HG03354 (cell line): ENCODE data around the gene KCNQ5.
A peak's percentile ranks its signal among the peaks of the same experiment; 100 is the strongest.

Experiments used
- ATAC-seq: cut with Tn5 transposase; IDR thresholded peaks from one replicate; pipeline ENCODE4 v1.9.1; 2021; ENCODE audit warnings: mild to moderate bottlenecking; ENCODE audit not compliant: unreplicated experiment, poor library complexity, severe bottlenecking

KCNQ5 gene

DNA sequence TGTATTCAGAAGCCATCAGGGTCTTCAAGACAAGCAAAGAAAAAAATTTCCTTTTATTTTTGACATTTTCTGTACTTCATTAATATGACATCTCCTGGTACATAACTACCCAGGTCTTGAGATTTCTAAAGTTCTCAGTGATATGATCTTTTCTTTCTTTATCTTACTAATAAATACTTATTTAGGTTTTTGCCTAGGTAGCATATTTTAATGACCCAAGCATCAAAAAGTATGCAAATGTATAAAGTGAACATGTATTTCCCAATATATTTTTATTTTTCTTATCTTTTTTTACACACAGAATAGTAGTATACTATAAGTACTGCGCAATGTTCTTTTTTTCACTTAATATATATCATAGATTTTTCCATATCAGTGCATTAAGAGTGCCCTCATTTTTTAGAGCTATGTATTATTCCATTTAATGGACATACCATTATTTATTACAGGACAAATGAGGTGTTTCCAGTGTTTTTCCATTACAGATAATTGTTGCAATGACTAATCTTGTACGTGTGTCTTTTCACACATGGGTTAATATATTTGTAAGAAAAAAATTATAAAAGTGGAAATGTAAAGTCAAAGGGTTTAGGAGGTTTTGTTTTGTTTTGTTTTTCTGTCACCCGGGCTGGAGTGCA, 107.0 kb downstream of the KCNQ5 start:
- no peak for ATAC-seq

DNA sequence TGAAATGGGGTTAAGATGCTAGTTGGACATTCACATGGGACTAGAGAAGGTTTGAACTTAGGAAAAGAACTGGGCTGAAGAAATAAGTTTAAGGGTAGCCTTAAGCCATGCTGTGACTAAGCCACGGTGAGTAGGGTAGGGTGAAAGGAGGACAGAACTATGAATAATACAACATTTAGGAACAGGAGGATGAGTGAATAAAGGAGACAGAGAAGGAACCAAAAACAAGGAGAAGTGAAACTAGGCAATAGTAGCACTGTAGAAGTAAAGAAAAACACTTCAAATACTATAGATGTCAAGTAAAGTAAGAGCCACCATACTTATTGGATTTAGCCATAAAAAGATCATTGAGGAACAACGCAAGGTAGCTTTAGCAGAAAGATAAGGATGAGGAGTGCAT, 111.2 kb downstream of the KCNQ5 start:
- ATAC-seq = no peak

DNA sequence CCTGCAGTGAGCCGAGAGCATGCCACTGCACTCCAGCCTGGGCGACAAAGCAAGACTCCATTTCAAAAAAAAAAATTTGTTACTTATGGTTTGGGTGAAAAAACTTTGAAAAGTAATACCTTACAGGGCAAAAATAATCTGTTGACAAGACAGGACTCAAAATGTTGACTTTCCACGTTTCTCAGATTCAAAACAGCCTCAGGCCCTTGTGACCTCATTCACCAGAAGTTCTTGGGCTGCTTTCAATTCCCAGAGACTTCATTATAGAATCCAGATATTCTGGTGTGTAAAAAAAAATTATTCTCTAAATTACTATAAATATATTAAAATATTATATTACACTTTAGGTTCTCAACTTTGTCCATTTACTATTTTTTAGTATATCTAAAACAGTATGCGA, 116.2 kb downstream of the KCNQ5 start:
- ATAC-seq = no peak

DNA sequence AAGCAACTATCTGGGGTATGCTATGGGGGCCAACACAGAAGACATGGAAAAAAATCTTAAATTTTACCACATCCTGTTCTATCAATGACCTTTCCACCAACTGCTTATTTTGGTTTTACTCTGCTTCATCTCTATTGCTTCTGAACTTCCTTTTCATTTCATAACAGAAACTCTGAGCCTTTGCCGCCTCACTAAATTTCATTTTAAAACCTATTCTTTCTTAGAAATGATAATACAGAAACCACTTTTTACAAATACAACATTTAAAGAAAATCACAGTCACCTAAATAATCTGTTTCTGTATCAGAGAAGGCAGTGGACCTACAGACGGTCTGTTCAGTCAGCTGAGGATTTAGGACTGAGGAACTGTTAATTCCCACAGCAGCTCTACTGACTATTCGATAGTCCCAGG, 117.5 kb downstream of the KCNQ5 start:
- ATAC-seq = peak; percentile 59

DNA sequence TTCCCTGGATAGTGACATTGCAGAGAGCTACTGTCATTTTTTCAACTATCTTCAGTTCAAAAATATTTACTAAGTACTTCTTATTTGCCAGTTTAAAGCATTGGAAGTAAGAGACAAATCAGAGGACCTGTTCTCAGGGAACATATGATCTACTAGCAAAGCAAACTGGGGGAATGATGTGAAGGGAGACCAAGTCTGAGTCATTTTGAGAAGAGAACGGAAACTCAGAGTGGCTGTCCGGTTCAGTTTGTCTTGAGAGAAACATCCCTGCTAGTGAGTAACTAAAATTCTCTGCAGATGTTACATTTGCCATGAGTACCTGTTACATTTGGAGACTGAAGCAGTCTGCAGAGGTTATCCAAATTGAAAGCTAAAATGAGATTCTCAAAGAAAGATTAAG, 118.3 kb downstream of the KCNQ5 start:
- peak; percentile 91 for ATAC-seq

DNA sequence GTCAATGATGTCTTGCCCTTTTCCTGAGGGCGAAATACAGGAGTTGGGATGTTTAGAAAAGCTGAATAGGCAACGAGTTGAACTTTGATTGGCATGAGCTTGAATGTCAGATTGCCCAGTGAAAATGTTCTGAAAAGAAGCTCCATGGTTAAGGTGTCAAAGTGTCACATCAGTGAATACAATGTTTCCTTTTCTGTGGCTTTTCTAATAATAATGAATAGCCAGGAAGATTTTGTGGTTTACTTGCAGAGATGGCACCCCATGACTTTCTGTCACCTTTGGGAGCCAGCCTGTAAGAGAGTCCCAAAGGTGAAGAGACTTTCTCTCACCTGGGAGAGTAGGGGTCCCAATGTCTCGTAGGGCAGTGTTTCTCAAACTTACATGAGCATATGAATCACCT, 119.2 kb downstream of the KCNQ5 start:
- no peak for ATAC-seq

DNA sequence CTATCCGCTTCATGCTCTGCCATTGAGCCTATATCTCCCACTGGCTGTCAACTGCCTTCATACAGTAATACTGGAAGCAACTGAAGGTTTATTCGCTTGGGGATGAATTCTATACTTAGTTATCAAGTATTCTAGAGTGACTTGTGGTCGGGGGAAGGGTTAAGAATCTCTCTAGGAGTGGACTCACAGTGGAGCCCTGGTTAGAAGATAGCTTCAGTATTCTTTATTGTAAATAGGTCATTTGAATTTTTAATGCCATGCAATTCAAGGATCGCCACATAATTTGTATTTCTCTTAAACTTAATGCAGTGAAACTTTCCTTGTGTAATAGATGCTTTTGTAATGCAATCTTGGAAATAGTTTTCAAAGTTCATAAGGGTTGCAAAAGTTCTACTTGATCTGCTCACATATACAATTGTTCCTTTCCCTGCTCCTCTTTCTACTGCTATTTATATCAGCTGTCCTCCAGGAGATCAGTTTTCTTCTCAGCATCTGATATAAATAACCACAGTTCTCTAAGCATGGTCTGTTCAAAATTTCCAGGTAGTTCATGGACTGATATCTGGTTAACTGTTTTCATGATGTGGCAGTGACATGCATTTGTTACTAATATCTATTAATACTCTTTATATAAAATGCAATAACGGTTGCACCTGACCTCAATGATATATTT, 120.3 kb downstream of the KCNQ5 start:
- ATAC-seq = no peak

DNA sequence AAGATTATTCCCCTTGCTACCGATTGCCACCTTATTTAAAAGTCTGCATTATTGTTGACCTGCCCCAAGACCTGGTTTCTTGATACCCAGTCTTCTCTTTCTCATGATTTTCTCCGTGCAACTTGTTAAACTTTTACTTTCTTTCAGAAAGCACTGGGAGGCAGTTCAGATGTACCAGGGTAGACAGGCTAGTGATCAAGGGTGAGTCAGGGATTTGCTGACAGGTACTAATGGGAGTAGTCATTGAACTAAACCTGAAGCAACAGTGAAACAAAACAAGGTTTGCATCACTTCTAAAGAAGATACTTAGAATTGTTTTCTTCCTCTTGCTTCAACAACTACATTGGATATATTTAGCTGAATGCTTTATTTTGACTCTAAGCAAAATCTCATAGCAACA, 124.4 kb downstream of the KCNQ5 start:
- no peak for ATAC-seq

DNA sequence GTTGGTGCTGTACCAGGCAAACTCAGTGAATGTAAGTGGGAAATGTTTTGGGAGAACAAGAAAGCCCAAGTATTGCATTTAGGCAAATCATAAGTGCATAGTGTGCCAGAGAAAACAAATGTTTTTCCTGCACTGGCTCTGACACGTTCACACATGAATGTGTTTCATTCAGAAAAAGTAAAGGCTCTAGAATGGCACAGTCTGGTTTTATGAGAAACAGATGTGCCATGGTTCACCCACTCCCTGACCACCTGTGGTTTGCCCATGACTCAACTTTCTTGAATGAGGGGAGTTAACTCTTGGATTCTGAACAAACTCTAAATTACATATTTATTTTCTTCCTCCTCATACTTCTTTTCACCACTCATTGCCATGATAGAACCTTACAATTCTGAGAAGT, 126.9 kb downstream of the KCNQ5 start:
- ATAC-seq = no peak

DNA sequence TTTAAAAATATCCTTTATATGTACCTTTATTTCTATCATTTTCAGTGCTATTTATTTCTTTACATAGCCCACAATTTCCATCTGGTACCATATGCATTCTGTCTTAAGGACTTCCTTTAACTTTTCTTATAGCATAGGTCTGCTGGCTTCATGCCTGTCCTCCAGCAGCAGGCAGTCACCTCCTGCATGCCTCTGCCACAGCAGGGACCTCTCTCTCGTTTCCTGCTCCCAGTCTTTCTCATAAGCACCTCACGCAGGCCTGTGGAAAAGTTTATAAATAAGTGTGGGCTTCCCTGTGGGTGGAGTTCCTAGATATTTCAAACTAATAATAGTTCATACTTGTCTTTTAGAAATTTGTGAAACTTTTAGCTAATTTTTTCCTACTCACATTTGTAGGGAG, 133.9 kb downstream of the KCNQ5 start:
- ATAC-seq = no peak

DNA sequence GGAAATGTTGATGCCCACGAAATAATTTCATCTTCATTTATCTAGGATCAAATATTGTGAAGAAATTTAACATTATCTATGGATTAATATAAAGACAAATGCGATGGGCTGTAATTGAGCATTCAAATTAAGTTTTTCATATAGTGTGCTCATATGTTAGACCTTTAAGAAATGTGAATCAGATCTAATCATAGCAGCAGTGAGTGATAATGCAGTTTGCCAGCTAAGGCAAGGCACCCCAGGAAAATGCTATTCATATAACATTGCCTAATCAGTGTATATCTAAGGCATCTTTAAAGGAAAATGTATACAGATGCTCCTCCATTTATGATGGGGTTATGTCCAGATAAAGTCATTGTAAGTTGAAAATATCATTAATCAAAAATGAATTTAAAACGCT, 135.2 kb downstream of the KCNQ5 start:
- ATAC-seq = no peak

DNA sequence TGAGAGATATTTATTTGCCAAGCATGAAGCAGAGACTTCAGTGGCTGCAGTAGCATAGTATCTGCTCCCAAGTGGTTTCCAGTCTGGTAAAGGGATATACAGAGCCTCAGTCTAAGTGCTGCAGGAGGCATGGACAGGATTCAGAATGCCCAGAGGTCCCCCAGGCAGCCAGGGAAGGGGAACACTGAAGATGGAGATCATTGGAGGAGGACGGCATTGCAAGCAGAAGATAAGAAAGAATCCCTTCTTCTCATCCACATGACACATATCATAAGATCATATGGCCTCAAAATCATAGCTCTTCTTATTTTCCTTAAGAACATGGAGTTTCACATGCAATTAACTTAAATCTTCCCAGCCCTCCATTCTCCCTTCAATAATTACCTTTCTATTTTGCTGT, 136.1 kb downstream of the KCNQ5 start:
- no peak for ATAC-seq

DNA sequence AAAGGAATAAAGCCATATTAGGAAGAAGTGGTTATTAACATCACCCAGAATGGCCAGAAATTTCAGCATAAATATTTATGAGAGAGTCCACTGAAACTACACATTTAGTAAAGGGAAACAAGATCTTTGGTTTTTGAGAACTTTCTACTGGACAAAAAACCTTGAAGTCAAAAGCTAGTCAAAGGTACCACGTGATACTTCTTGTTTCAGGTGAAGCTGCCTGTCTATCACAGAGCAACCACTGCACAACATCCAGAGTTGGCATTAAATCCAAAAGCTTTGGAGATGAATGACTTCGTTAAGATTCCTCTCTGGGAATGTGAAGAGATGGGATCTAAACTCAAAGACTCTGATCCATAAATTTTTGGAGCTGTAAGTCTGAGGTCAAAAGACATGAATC, 137.0 kb downstream of the KCNQ5 start:
- no peak for ATAC-seq

DNA sequence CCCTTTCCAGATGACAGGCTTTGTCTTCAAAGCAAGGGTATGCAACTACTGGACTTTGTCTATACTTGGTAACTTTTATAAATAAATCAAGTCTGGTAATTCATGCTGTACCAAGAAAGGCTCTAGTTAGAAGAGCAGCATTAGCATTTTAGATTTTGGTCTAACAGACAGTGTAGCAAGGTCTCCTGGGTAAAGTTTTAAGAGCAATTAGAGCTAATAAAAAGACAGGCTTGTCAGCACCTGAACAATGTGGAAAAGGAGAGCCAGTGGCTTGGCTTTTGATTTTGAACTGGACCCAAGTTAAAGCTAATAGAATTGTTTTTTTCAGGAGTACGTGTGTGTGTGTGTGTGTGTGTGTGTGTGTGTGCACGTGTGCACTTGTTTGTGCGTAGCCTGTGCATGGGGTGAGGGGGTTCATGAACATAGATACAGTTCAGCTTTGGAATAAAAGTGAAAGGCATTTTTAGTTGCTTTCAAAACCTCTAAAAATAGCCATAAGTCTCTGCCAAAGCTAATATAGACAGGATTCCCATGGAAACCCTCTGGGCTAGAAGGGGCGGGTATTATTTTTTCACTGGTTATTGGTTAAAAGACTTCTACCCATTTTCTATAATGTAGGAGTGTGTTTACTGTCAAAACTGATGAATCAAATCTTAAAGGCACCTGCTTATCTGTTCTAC, 138.4 kb downstream of the KCNQ5 start:
- no peak for ATAC-seq

DNA sequence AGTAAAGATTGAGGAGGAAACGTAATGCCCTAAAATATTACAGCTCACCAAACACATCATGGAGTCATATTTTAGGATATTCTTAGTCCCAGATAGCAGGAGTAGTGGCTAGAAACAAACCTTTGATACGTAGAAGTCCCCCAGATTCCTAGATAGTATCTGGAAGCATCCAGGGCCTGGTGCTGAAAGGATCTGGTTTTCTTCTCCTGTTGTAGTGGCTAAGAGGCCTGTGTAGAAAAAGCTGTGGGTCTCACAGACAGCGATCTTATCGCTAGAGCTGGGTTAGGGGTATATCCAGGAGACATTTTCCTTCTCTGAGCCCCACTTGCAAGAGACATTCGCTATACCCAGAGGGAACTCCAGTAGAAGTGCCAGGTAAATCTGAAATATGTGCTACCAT, 139.9 kb downstream of the KCNQ5 start:
- ATAC-seq = no peak

DNA sequence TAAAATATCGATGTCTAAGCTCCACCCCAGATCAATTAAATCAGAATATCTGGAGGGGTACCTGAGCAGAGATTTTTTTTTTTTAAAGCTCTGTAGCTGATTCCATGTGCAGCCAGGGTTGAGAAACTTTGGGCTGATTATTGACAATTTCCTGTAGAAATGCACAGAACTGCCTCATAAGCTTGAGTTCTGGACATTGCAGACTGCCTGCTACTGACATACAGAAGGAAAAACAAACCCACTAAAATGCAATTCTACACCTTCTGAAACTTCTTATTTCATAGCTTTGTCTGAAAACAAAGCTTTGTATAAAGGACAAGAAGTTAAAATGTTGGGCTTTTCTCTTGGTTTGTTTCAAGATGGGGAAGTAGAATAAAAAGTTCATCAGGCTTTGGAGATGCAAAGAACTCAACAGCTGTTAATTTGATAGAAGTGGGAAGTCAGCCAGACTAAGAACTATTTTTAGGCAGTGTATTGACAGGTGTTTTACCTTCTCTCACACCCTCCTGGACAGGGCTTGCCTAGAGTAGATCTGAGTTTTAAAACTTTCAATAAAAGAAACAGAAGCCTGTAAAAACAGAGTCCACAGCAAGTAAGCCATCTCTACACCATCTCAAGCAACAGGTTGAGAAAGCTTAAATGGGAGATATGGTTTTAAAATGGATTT, 147.7 kb downstream of the KCNQ5 start:
- peak; percentile 62 for ATAC-seq

DNA sequence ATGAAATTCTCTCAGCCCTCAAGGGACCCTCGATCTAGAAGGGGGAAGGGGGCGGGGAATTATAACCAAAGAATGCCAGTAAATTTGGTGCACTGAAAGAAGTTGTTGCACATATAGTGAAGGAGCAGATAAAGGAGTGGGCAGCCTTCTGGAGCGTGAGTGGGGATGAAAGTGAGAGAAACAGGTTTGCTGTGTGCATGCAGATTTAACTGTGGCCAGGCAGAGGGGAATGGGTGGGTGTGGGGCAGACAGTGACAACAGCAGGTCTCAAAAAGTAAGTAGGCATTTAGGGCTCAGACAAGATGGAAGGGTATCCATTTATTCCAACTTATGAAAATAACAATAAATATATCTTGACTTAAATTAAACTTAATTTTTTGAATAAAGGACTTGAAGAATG, 149.1 kb downstream of the KCNQ5 start:
- ATAC-seq = no peak

DNA sequence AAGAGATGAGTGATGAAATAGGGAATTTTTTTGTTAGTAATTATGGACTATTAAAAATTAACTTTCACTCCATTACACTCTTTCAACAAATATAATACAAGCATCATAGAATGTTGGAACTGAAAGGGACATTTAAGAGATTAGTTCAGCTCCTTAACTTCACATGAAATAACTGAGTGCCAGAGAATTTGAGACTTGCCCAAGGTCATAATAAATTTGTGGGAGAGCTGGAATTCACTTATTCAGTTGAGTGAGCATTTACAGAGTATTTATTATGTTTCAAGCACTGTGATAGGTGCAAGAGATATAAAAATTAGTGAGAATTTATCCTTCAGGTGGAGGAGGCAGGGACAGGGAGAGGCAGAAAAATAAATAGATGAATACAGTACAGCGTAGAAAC, 154.6 kb downstream of the KCNQ5 start:
- no peak for ATAC-seq

DNA sequence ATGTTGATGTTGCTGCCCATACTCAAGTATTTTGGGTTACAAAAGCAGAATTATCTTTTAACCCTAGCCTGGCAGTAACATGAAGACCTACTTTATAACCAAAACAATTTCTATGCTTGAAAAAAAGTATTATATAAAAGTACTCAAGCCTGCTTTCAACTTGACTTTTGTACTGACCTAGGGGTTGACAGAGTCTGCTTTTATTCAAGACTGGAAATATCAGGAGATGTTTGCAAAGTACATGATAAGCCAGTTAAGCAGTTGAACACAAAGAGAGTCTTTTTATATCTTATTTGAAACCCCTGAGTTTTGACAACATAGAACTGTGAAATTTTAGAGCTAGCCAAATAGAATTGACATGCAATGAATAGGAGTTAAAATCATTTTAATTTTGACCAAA, 159.8 kb downstream of the KCNQ5 start:
- ATAC-seq = no peak

DNA sequence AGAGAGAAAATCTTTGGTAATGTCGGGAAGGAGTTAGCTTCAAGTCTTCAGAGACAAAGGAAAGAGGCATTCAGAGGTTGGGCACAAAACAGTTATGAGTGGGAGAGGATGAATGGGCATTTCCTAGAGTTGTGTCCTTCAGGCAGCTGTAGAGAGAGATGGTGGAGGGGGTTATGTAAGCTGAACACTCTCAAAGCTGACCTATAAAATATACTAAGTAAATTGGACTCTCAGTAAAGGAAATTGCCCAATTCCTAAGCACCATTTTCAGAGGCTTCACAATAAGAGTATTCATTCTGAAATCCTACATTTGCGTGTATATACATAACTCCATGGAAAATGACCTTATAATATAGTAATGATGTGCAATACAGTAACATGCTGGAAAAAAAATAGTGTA, 161.2 kb downstream of the KCNQ5 start:
- no peak for ATAC-seq

DNA sequence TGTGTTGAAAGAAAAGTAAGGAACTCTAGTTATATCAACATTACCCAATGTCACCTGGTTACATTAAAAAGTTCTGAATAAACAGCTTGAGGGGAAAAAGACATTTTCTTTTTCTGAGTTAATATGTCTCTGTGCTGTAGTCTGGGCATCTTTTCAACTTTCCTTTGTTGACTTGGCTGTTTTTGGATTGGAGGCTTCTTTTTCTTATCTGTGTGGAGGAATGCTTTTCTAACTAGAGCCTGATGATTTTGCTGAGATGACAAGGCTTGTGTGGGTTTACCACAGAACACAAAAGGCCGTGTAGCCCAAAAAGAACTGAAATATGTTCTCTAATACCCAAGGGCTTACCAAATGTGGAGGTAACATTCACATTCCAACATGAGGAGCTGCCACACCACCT, 161.8 kb downstream of the KCNQ5 start:
- no peak for ATAC-seq
